Neuronal stem cell (in vitro differentiated cells): Measurements from ENCODE around the gene CMYA5.

ENCODE experiments used
- DNase-seq: peaks from one replicate; pipeline ENCODE4 v3.0.0-alpha.2; 2013; ENCODE audit warnings: low spot score
- H2AFZ ChIP-seq: one replicate; pipeline ENCODE4 v1.6.1; 2013; ENCODE audit warnings: mild to moderate bottlenecking, low read length, inconsistent platforms
- H2AK5ac ChIP-seq: 2 replicates; pipeline ENCODE4 v1.6.1; 2013; ENCODE audit warnings: low read depth, mild to moderate bottlenecking, inconsistent platforms, low read length, moderate library complexity, mixed read lengths
- H2BK120ac ChIP-seq: 2 replicates; pipeline ENCODE4 v1.6.1; 2013; ENCODE audit warnings: low read depth, mild to moderate bottlenecking, inconsistent platforms, low read length, moderate library complexity, mixed read lengths
- H2BK12ac ChIP-seq: one replicate; pipeline ENCODE4 v1.6.1; 2013; ENCODE audit warnings: low read length, inconsistent platforms
- H2BK15ac ChIP-seq: 2 replicates; pipeline ENCODE4 v1.6.1; 2013; ENCODE audit warnings: mild to moderate bottlenecking, low read length, inconsistent platforms, mixed read lengths
- H2BK5ac ChIP-seq: one replicate; pipeline ENCODE4 v1.6.1; 2013; ENCODE audit warnings: inconsistent platforms, mild to moderate bottlenecking, low read length, moderate library complexity
- H3K14ac ChIP-seq: one replicate; pipeline ENCODE4 v1.6.1; 2013; ENCODE audit warnings: low read length, inconsistent platforms
- H3K18ac ChIP-seq: 2 replicates; pipeline ENCODE4 v1.6.1; 2013; ENCODE audit warnings: low read length, inconsistent platforms
- H3K23ac ChIP-seq: 2 replicates; pipeline ENCODE4 v1.6.1; 2013; ENCODE audit warnings: low read depth, mild to moderate bottlenecking, mixed read lengths, low read length, inconsistent platforms; ENCODE audit not compliant: poor library complexity
- H3K27ac ChIP-seq: replicated peaks from 3 replicates; pipeline ENCODE4 v1.5.1; 2013; ENCODE audit warnings: low read length, inconsistent platforms
- H3K27me3 ChIP-seq, 3 experiments: 2 replicates each; pipeline ENCODE4 v1.6.1; 2013; ENCODE audit warnings: low read length in 3 of 3, mild to moderate bottlenecking in 2 of 3, inconsistent platforms in 1 of 3, low read depth in 1 of 3, mixed read lengths in 1 of 3, moderate library complexity in 1 of 3; ENCODE audit not compliant: control insufficient read depth in 3 of 3, insufficient read depth in 3 of 3
- H3K36me3 ChIP-seq, 2 donors: replicated peaks in 1 of 2; 2 replicates each; pipeline ENCODE4 v1.6.1; 2013; ENCODE audit warnings: low read length in 2 of 2; ENCODE audit not compliant: control insufficient read depth in 2 of 2, insufficient read depth in 2 of 2
- H3K4ac ChIP-seq: 2 replicates; pipeline ENCODE4 v1.6.1; 2013; ENCODE audit warnings: inconsistent platforms, mild to moderate bottlenecking, low read length, moderate library complexity
- H3K4me1 ChIP-seq, 2 donors: 1 replicate in 1 of 2; 2 replicates in 1 of 2; pipeline ENCODE4 v1.6.1; 2013; ENCODE audit warnings: low read length in 2 of 2, low read depth in 1 of 2; ENCODE audit not compliant: control insufficient read depth in 2 of 2, insufficient read depth in 1 of 2
- H3K4me2 ChIP-seq: one replicate; pipeline ENCODE4 v1.6.1; 2013; ENCODE audit warnings: mild to moderate bottlenecking, low read length, inconsistent platforms; ENCODE audit not compliant: insufficient read depth, poor library complexity, severe bottlenecking
- H3K4me3 ChIP-seq, 2 donors: 2 replicates each; pipeline ENCODE4 v1.5.1; 2013; ENCODE audit warnings: low read length in 2 of 2, mild to moderate bottlenecking in 2 of 2, inconsistent platforms in 1 of 2, moderate library complexity in 1 of 2
- H3K79me1 ChIP-seq: one replicate; pipeline ENCODE4 v1.6.1; 2013; ENCODE audit warnings: low read depth, mild to moderate bottlenecking, inconsistent platforms, low read length, moderate library complexity
- H3K9ac ChIP-seq: one replicate; pipeline ENCODE4 v1.6.1; 2013; ENCODE audit warnings: mild to moderate bottlenecking, low read depth, low read length, inconsistent platforms; ENCODE audit not compliant: poor library complexity
- H3K9me3 ChIP-seq, 2 donors: replicated peaks in 1 of 2; 2 replicates each; pipeline versions ENCODE3 to v1.6.1; 2013; ENCODE audit warnings: low read length in 2 of 2, mild to moderate bottlenecking in 2 of 2, inconsistent platforms in 1 of 2, low read depth in 1 of 2, mixed read lengths in 1 of 2, moderate library complexity in 1 of 2; ENCODE audit not compliant: control insufficient read depth in 2 of 2, insufficient read depth in 1 of 2
- H4K8ac ChIP-seq: one replicate; pipeline ENCODE4 v1.6.1; 2013; ENCODE audit warnings: low read depth, mild to moderate bottlenecking, inconsistent platforms, low read length, moderate library complexity
- H4K91ac ChIP-seq: one replicate; pipeline ENCODE4 v1.6.1; 2013; ENCODE audit warnings: low read length, low read depth, mild to moderate bottlenecking, inconsistent platforms; ENCODE audit not compliant: poor library complexity
- WGBS, 2 donors: extraction: QIAGEN DNeasy Blood & Tissue Kit; methylation state at CpG; one replicate each; pipeline ENCODE4 v1.1.7; 2013; ENCODE audit warnings: missing lambda C conversion rate in 2 of 2, mixed read lengths in 1 of 2; ENCODE audit not compliant: insufficient read length in 2 of 2, insufficient replicate concordance in 1 of 2; ENCODE audit errors: extremely low coverage in 2 of 2; 5-methylcytosine and 5-hydroxymethylcytosine counted together

Gene CMYA5

GRCh38 chr5:79793304-79793703 lies 103.7 kb downstream of the CMYA5 start:
- Histone ChIP-seq H3K4me2 (no peak overlapping the region), H3K4me3 (no peak overlapping the region), H3K14ac (no peak overlapping the region), H3K79me1 (no peaks in the 10 kb centered on the region), H3K27ac (no peak overlapping the region), H3K9ac (no peak overlapping the region), H3K36me3 (no peaks in the 10 kb centered on the region), H3K23ac (no peak overlapping the region), H2BK120ac (no peak overlapping the region), H3K18ac (no peak overlapping the region), H4K8ac (no peak overlapping the region), H3K9me3 (no peaks in the 10 kb centered on the region), H2BK12ac (no peak overlapping the region), H2BK15ac (no peak overlapping the region), H3K4me1 (no peaks in the 10 kb centered on the region), H4K91ac (no peak overlapping the region), H2BK5ac (no peak overlapping the region), H2AK5ac (no peak overlapping the region), H3K4ac (no peak overlapping the region), H3K27me3 (no peaks in the 10 kb centered on the region), H2AFZ (no peak overlapping the region)
- no CpG with 5 or more reads among the region's 7 CpGs for WGBS, 2 donors
- DNase-seq: no peak

GRCh38 chr5:79793722-79794121 lies 104.1 kb downstream of the CMYA5 start:
- Histone ChIP-seq H3K18ac (no peak overlapping the region), H3K36me3 (no peaks in the 10 kb centered on the region), H3K27me3 (no peaks in the 10 kb centered on the region), H3K4me1 (no peaks in the 10 kb centered on the region), H3K14ac (no peak overlapping the region), H2BK120ac (no peak overlapping the region), H2AK5ac (no peak overlapping the region), H3K79me1 (no peaks in the 10 kb centered on the region), H3K9me3 (no peaks in the 10 kb centered on the region), H2AFZ (no peak overlapping the region), H3K4ac (no peak overlapping the region), H3K27ac (no peak overlapping the region), H3K4me2 (no peak overlapping the region), H2BK12ac (no peak overlapping the region), H4K91ac (no peak overlapping the region), H2BK15ac (no peak overlapping the region), H3K23ac (no peak overlapping the region), H3K9ac (no peak overlapping the region), H4K8ac (no peak overlapping the region), H3K4me3 (no peak overlapping the region), H2BK5ac (no peak overlapping the region)
- DNase-seq: no peak

GRCh38 chr5:79794347-79794746 lies 104.7 kb downstream of the CMYA5 start:
- no peak overlapping the region for H2AK5ac ChIP-seq
- H2BK15ac ChIP-seq: no peak overlapping the region
- no peak overlapping the region for H2BK120ac ChIP-seq
- H3K27ac ChIP-seq: no peak overlapping the region
- no peak overlapping the region for H3K9ac ChIP-seq
- H3K79me1 ChIP-seq: no peaks in the 10 kb centered on the region
- H2BK5ac ChIP-seq: no peak overlapping the region
- no peak overlapping the region for H3K14ac ChIP-seq
- H3K27me3 ChIP-seq: no peaks in the 10 kb centered on the region
- H3K4ac ChIP-seq: no peak overlapping the region
- no peak overlapping the region for H2AFZ ChIP-seq
- no peak overlapping the region for H4K91ac ChIP-seq
- no peak overlapping the region for H3K4me3 ChIP-seq
- DNase-seq: no peak
- no peak overlapping the region for H3K18ac ChIP-seq
- H2BK12ac ChIP-seq: no peak overlapping the region
- no peaks in the 10 kb centered on the region for H3K36me3 ChIP-seq
- no peak overlapping the region for H4K8ac ChIP-seq
- no peaks in the 10 kb centered on the region for H3K9me3 ChIP-seq
- WGBS, 2 donors: no CpG with 5 or more reads among the region's 3 CpGs
- no peak overlapping the region for H3K23ac ChIP-seq
- H3K4me1 ChIP-seq: no peaks in the 10 kb centered on the region
- no peak overlapping the region for H3K4me2 ChIP-seq

- no CpG with 5 or more reads among the region's 8 CpGs for WGBS, 2 donors
- H3K4me3 ChIP-seq: no peak overlapping the region
- no peak for DNase-seq
Measured at GRCh38 chr5:79795764-79796398, 106.2 kb downstream of the CMYA5 start.

More at GRCh38 chr5:79795764-79796398, 106.2 kb downstream of the CMYA5 start:
- H3K4ac ChIP-seq: no peak overlapping the region
- H2BK5ac ChIP-seq: no peak overlapping the region
- no peak overlapping the region for H2BK12ac ChIP-seq
- H3K18ac ChIP-seq: no peak overlapping the region
- no peak overlapping the region for H4K8ac ChIP-seq
- H2BK15ac ChIP-seq: no peak overlapping the region
- H4K91ac ChIP-seq: no peak overlapping the region
- H2AFZ ChIP-seq: no peak overlapping the region
- H3K9me3 ChIP-seq: no peaks in the 10 kb centered on the region
- no peak overlapping the region for H2AK5ac ChIP-seq
- H3K14ac ChIP-seq: no peak overlapping the region
- H3K36me3 ChIP-seq: no peaks in the 10 kb centered on the region
- H3K23ac ChIP-seq: no peak overlapping the region
- H3K9ac ChIP-seq: no peak overlapping the region
- no peak overlapping the region for H3K27ac ChIP-seq
- H3K79me1 ChIP-seq: no peaks in the 10 kb centered on the region
- no peak overlapping the region for H2BK120ac ChIP-seq
- H3K4me1 ChIP-seq: no peaks in the 10 kb centered on the region
- no peak overlapping the region for H3K4me2 ChIP-seq
- no peaks in the 10 kb centered on the region for H3K27me3 ChIP-seq
